ENCODE data around the gene ELK1. TPM values are rescaled to one million over a fixed set of nuclear protein-coding genes. Genes with fewer than 3 reads are reported as not detected.

ELK1 gene
- total RNA-seq, result 21.3 TPM
- long read RNA-seq, transcript ELK1-203 (7 exons, 2,258 nt), result minor isoform, 7 of 31 reads
- long read RNA-seq, transcript ELK1-201 (6 exons, 2,695 nt), result major isoform, 10 of 31 reads
- long read RNA-seq, partial matches to known transcripts, result 12 of 31 reads
- long read RNA-seq, other reads (novel, unspliced or antisense), result 1 of 31 reads

- Histone ChIP-seq H3K4me3 (peak within 1 kb of the TSS; percentile 76), H3K36me3 (peaks cover 6% of the 10 kb centered on the region), H3K27me3 (ENCODE audit: low read depth) (no peaks in the 10 kb centered on the region), H3K9me3 (replicated peaks) (no peaks in the 10 kb centered on the region), H3K4me1 (peaks cover 14% of the 10 kb centered on the region), H3K27ac (replicated peaks) (peak within 1 kb of the TSS; percentile 86)
- intact Hi-C loops (cut with micrococcal nuclease), result no loop called here
- peak; percentile 94 for DNase-seq
- TF ChIP-seq CTCF (IDR thresholded peaks at IDR 0.05; ENCODE audit: borderline replicate concordance), result no peak
These were observed at the start of gene ELK1 for GRCh38 chrX:47650164-47651042. ELK1 (minus strand) TSS chrX:47650563; CDS start chrX:47641441, 9,122 bp downstream.

- no peaks in the 10 kb centered on the region for H3K4me1 ChIP-seq
- no peak overlapping the region for H3K27ac ChIP-seq (replicated peaks)
- intact Hi-C loops (cut with micrococcal nuclease), result no loop called here
- no peak overlapping the region for H3K4me3 ChIP-seq
- no peaks in the 10 kb centered on the region for H3K9me3 ChIP-seq (replicated peaks)
- H3K27me3 ChIP-seq (ENCODE audit: low read depth), result no peaks in the 10 kb centered on the region
- no peak for TF ChIP-seq CTCF (IDR thresholded peaks at IDR 0.05; ENCODE audit: borderline replicate concordance)
- no peaks in the 10 kb centered on the region for H3K36me3 ChIP-seq
- no peak for DNase-seq
These were observed 46.8 kb upstream of the ELK1 start for GRCh38 chrX:47697181-47697580.

- Histone ChIP-seq H3K27me3 (ENCODE audit: low read depth) (no peaks in the 10 kb centered on the region), H3K4me3 (no peak overlapping the region), H3K36me3 (no peaks in the 10 kb centered on the region), H3K9me3 (replicated peaks) (no peaks in the 10 kb centered on the region), H3K27ac (replicated peaks) (no peak overlapping the region), H3K4me1 (no peaks in the 10 kb centered on the region)
- DNase-seq, result no peak
- intact Hi-C loops (cut with micrococcal nuclease), result no loop called here
- no peak for TF ChIP-seq CTCF (IDR thresholded peaks at IDR 0.05; ENCODE audit: borderline replicate concordance)
These were observed 39.8 kb upstream of the ELK1 start for GRCh38 chrX:47690175-47690574.

- Histone ChIP-seq H3K9me3 (replicated peaks) (no peaks in the 10 kb centered on the region), H3K4me1 (no peaks in the 10 kb centered on the region), H3K27me3 (ENCODE audit: low read depth) (no peaks in the 10 kb centered on the region), H3K4me3 (no peak overlapping the region), H3K27ac (replicated peaks) (no peak overlapping the region), H3K36me3 (no peaks in the 10 kb centered on the region)
- intact Hi-C loops (cut with micrococcal nuclease), result no loop called here
- TF ChIP-seq CTCF (IDR thresholded peaks at IDR 0.05; ENCODE audit: borderline replicate concordance), result no peak
- no peak for DNase-seq
These were observed 36.9 kb upstream of the ELK1 start for GRCh38 chrX:47687263-47687662.

- Histone ChIP-seq H3K27me3 (ENCODE audit: low read depth) (no peaks in the 10 kb centered on the region), H3K27ac (replicated peaks) (no peak overlapping the region), H3K9me3 (replicated peaks) (no peaks in the 10 kb centered on the region), H3K4me3 (no peak overlapping the region), H3K36me3 (no peaks in the 10 kb centered on the region), H3K4me1 (no peaks in the 10 kb centered on the region)
- DNase-seq, result no peak
- TF ChIP-seq CTCF (IDR thresholded peaks at IDR 0.05; ENCODE audit: borderline replicate concordance), result no peak
- intact Hi-C loops (cut with micrococcal nuclease), result no loop called here
These were observed 33.5 kb upstream of the ELK1 start for GRCh38 chrX:47683829-47684205.

Data from left ventricle myocardium inferior (tissue), 1 donor.